ENCODE data around the gene CPSF3.

GRCh38 chr2:9401059-9401547 lies 22.4 kb upstream of the CPSF3 start:
- TF ChIP-seq CTCF (conservative IDR thresholded peaks at IDR 0.05; ENCODE audit: low read depth, low read length), result no peak
- no peak for TF ChIP-seq EZH2 (IDR thresholded peaks at IDR 0.05; ENCODE audit: borderline replicate concordance, low read depth, low read length, poor library complexity, severe bottlenecking)
